Thyroid gland (tissue), 4 donors: Measurements from ENCODE around the gene CERS2.

Experiments used
- CTCF ChIP-seq, 6 experiments: fragments of 200-600 bp in 3 of 6; fragments of 450-650 bp in 3 of 6; sonication (generic) in 3 of 6; IDR thresholded peaks; one replicate each; pipeline ENCODE4 v1.5.1; 2016 to 2019; ENCODE audit warnings: antibody characterized with exemption in 6 of 6, mild to moderate bottlenecking in 2 of 6, inconsistent platforms in 1 of 6, moderate library complexity in 1 of 6
- POLR2A ChIP-seq, 2 donors: fragments of 450-650 bp; IDR thresholded peaks; one replicate each; pipeline ENCODE4 v1.6.1; 2017; ENCODE audit warnings: antibody characterized with exemption in 2 of 2, mild to moderate bottlenecking in 2 of 2, moderate library complexity in 1 of 2

- no peak for TF ChIP-seq POLR2A (IDR thresholded peaks at IDR 0.05)
- no peak for TF ChIP-seq CTCF (IDR thresholded peaks at IDR 0.05)
These were observed 34.6 kb upstream of the CERS2 start for GRCh38 chr1:151009206-151009587.
